ENCODE measurements around the gene WHAMM.
"Not testable (repeated sequence)": the region's sequence is repeated elsewhere in the genome, so short reads cannot be mapped to it uniquely, and the experiment has no call there.

The WHAMM gene

DNA sequence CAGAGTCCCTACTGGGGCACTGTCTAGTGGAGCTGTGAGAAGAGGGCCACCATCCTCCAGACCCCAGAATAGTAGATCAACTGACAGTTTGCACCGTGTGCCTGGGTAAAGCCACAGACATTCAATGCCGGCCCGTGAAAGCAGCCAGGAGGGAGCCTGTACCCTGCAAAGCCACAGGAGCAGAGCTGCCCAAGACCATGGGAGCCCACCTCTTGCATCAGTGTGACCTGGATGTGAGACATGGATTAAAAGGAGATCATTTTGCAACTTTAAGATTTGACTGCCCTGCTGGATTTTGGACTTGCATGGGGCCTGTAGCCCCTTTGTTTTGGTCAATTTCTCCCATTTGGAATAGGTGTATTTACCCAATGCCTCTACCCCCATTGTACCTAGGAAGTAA is 56.6 kb downstream of the WHAMM start:
- not testable (repeated sequence) for DNase-seq (ENCODE audit: low read depth)

DNA sequence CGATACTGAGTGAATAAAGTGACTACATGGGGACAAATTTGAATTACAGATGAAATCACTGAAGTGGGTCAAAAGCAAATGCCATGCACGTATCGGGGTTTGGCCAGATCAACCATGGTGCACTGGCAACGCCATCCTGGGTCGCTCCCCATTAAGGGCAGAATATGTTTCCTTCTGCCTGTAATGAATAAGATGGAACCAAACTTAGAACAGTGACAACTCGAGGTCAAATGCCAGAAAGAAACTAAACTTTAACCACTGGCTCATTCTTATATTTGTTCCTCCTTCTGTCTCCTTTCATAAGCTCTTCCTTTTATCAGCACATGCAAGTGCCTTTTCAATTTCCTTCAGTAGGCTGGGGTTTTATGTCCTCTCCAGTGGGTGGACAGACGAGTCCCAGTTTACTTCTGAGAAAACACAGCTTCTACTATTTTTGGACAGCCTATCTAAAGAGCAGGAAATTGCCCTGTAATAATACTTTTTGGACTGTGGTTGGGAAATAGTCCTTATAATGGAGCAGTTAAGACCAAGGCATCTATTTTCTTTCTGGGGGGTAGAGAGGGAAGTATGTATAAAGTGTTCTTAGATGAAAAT is 61.4 kb downstream of the WHAMM start:
- DNase-seq (ENCODE audit: low read depth), result no peak

GRCh38 chr15:82871358-82871757 is 61.9 kb downstream of the WHAMM start:
- no peak for DNase-seq (ENCODE audit: low read depth)

DNA sequence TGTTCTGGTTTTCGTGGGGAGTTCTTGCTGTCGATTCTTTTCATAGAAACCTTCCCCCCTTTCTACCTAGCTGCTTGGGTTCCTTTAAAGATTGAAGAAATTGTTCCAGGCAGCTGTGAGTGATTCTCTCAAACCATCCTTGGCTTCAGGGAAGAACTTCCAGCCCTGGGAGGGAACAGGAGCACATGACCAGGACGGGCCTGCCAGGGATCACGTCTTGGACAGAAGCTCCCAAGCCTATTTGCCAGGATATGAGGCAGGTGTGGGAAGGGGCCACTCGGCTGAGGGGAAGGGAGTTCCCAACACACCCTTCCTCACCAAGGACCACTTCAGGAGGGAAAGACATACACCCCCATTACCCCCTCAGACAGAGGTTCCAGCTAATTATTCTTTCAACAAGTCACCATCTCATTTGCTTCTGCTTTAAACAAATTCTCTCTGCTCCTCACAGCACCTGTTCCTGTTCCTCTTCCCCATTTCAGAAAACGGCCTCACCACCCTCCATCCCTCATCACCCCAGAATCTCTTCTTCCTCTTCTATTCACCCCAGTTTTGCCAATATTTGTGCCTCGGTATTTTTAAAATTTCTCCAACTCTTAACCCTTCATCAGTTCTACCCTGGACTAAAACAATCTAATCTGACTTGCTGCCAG is 62.5 kb downstream of the WHAMM start:
- DNase-seq (ENCODE audit: low read depth), result no peak

DNA sequence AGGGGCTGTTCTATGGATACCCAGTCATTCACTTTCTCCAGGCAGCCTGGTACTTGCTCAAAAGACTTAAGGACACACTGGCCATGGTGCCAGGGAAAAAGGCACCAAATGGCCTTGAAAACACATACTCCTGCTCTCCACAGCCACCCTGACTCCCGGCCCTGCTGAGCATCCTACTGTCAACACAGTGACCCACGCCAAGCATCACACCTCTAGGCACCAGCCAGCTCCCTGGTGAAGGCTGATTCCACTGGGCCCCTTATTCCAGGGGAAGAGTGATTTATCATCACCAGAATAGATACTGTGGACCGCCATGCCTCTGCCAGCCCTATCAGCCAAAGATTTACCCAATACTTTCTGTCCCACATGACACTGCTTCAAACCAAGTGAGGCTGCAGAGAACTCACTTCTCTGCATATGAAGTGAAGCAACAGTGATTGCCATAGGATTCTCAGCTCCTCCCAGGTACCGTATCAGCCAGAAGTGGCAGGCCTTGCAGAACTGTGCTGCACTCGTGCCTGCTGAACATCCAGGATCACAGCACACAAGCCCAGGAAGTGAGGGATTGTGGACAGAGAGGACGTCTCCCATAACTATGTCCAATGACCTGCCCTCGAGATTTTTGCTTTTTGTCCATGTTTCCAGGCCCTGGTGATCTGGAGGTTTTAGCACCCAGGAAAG is 63.7 kb downstream of the WHAMM start:
- DNase-seq (ENCODE audit: low read depth), result no peak

- DNase-seq (ENCODE audit: low read depth), result no peak
These were observed 64.8 kb downstream of the WHAMM start for GRCh38 chr15:82874267-82874666.

- no peak for DNase-seq (ENCODE audit: low read depth)
These were observed 65.5 kb downstream of the WHAMM start for GRCh38 chr15:82874961-82875360.

DNA sequence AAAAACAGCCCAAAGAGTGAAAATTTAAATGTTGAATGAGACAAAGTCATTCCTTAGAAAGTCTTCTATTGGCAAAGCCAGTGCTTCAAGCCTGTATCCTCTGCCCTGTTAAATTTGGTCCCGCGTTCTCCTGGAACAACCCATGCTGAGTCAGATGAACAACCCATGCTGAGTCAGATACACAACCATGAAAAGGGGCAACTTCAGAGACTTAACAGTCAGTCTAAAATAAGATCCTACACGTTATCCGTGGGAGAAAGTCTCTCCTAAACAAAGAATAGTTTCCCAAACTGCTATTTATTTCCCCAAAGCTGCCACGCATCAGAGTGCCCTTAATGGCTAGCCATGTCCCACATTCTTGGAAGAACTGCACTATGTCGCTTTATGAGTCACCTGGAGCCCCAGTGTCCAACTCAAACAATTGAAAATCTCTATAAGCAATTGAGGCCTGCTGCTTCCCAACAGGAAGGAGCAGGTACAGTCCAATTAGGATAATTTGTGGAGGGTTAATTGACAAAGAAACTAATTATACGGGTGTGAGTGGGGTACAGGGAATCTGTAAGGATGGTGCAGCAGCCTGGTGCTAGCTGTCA is 66.1 kb downstream of the WHAMM start:
- DNase-seq (ENCODE audit: low read depth), result peak; percentile 74

DNA sequence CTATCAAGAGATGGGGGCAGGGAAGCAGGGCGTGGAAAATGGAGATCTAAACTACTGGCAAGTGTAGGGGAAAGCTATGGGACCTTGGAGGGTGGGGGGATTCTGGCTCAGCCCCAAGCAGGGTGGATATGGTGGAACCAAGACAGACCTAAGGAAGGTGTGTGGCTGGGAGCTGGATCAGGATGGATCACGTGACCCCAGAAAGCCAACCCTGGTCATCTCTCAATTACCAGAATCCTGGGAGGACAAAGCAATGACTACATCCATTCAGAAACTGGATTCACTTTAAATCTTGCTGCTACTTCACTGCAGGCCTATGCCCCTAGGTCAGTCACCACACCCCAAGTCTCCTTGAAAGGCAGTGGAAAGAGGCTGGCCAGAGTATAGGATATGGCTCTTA is 68.4 kb downstream of the WHAMM start:
- DNase-seq (ENCODE audit: low read depth), result no peak

- DNase-seq (ENCODE audit: low read depth), result no peak
These were observed 68.9 kb downstream of the WHAMM start for GRCh38 chr15:82878325-82878724.

DNA sequence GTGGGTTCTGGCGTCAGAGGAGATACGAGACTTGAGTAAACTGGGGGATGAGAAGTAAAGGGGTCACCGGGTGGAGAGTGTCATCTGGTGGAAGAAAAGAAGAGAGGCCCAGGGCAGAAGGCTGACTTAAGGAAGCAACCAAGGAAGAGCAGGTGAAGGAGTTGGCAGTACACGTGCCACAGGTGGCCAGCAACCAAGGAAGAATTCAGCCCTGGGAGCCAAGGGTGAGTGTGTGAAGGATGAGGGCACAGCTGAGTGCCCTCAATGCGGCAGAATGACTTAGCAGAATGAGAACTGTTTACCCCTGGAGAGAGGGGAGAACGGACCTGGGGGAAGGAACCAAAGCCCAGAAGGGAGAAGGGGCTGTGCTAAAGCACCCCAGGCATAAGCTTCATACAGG is 71.3 kb downstream of the WHAMM start:
- no peak for DNase-seq (ENCODE audit: low read depth)

DNA sequence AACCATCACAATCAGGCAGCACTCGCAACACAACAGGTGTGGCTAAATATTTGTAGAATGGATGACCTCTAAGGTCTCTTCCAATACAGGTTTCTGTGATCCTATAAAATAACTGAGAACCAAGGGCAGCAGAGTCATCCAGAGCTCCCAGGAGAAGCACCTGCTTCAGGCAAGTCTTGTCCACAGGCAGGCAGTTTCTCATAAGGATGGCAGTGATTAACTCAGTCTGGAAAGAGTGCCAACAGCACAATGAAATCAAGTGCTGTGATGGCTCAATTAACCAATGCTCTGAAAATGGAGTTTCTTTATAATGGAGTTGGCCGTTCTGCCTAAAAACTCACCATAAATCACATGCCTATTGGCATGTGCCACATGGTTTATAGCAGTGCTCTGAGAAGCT is 72.3 kb downstream of the WHAMM start:
- DNase-seq (ENCODE audit: low read depth), result no peak

GRCh38 chr15:82882273-82882928 is 73.0 kb downstream of the WHAMM start:
- DNase-seq (ENCODE audit: low read depth), result no peak
